ENCODE results near the gene MRPL27. TPM values are rescaled to one million over a fixed set of nuclear protein-coding genes. Genes with fewer than 3 reads are reported as not detected.
A peak's percentile ranks its signal among the peaks of the same experiment; 100 is the strongest.

The MRPL27 gene
- total and polyA plus RNA-seq, 10 donors: 26.4 to 102 (median 34.9) TPM

- TF ChIP-seq CTCF (IDR thresholded peaks at IDR 0.05 in 8 of 11, conservative IDR thresholded peaks at IDR 0.05 in 3 of 11): no peak
- no peak for TF ChIP-seq POLR2AphosphoS5 (IDR thresholded peaks at IDR 0.05)
- no peak for TF ChIP-seq POLR2A (IDR thresholded peaks at IDR 0.05)
- H3K27ac ChIP-seq: no peak overlapping the region
- peaks cover 0 to 93% (median 67%) of the 10 kb centered on the region in 6 donors for H3K36me3 ChIP-seq
- H3K9me3 ChIP-seq: no peaks in the 10 kb centered on the region
- peaks cover 0 to 11% (median under 1%) of the 10 kb centered on the region in 6 donors for H3K4me1 ChIP-seq
- no peak overlapping the region for H3K4me3 ChIP-seq
- no peak for DNase-seq
- intact Hi-C loops (cut with DNase I; ENCODE audit: low total_unique reads): no loop called here
- no peaks in the 10 kb centered on the region for H3K27me3 ChIP-seq (replicated peaks in 1 of 7)
- 92 to 96% (median 94%) methylated on average over 9 to 12 of the region's 12 CpGs for WGBS, 5 donors
These were observed 16.0 kb downstream of the MRPL27 start for GRCh38 chr17:50356892-50357510.

- Histone ChIP-seq H3K27ac (no peak overlapping the region), H3K4me3 (no peak overlapping the region), H3K36me3 (peaks cover 0 to 97% (median 67%) of the 10 kb centered on the region in 6 donors), H3K27me3 (replicated peaks in 1 of 7) (no peaks in the 10 kb centered on the region), H3K9me3 (no peaks in the 10 kb centered on the region), H3K4me1 (peaks cover 0 to 5% (median 0%) of the 10 kb centered on the region in 6 donors)
- TF ChIP-seq POLR2AphosphoS5 (IDR thresholded peaks at IDR 0.05) (peak in 1 of 3 donors; percentile 13), CTCF (IDR thresholded peaks at IDR 0.05 in 8 of 11, conservative IDR thresholded peaks at IDR 0.05 in 3 of 11) (no peak)
- 94 to 100% (median 98%) methylated on average over 4 to 12 of the region's 12 CpGs for WGBS, 5 donors
- intact Hi-C loops (cut with DNase I; ENCODE audit: low total_unique reads): no loop called here
- peak; percentile 59 for DNase-seq
These were observed 16.6 kb downstream of the MRPL27 start for GRCh38 chr17:50356418-50356817.

GRCh38 chr17:50355701-50356341 is 17.2 kb downstream of the MRPL27 start:
- Histone ChIP-seq H3K9me3 (no peaks in the 10 kb centered on the region), H3K27ac (no peak overlapping the region), H3K4me1 (peaks cover 0 to 5% (median 0%) of the 10 kb centered on the region in 6 donors), H3K36me3 (peaks cover 0 to 92% (median 67%) of the 10 kb centered on the region in 6 donors), H3K4me3 (no peak overlapping the region), H3K27me3 (replicated peaks in 1 of 7) (no peaks in the 10 kb centered on the region)
- intact Hi-C loops (cut with DNase I; ENCODE audit: low total_unique reads): no loop called here
- 79 to 93% (median 91%) methylated on average over 5 to 20 of the region's 20 CpGs for WGBS, 5 donors
- no peak for TF ChIP-seq POLR2A (IDR thresholded peaks at IDR 0.05)
- no peak for TF ChIP-seq CTCF (IDR thresholded peaks at IDR 0.05 in 8 of 11, conservative IDR thresholded peaks at IDR 0.05 in 3 of 11)
- TF ChIP-seq POLR2AphosphoS5 (IDR thresholded peaks at IDR 0.05): no peak
- DNase-seq: peak; percentile 67

GRCh38 chr17:50355336-50355700 is 17.7 kb downstream of the MRPL27 start:
- Histone ChIP-seq H3K27ac (no peak overlapping the region), H3K27me3 (replicated peaks in 1 of 7) (no peaks in the 10 kb centered on the region), H3K4me1 (peaks cover 0 to 5% (median 0%) of the 10 kb centered on the region in 6 donors), H3K4me3 (no peak overlapping the region), H3K9me3 (no peaks in the 10 kb centered on the region), H3K36me3 (peaks cover 0 to 87% (median 65%) of the 10 kb centered on the region in 6 donors)
- DNase-seq: no peak
- TF ChIP-seq POLR2AphosphoS5 (IDR thresholded peaks at IDR 0.05) (no peak), CTCF (IDR thresholded peaks at IDR 0.05 in 8 of 11, conservative IDR thresholded peaks at IDR 0.05 in 3 of 11) (no peak), POLR2A (IDR thresholded peaks at IDR 0.05) (no peak)
- WGBS, 5 donors: 80 to 97% (median 91%) methylated on average over 2 to 4 of the region's 4 CpGs
- intact Hi-C loops (cut with DNase I; ENCODE audit: low total_unique reads): no loop called here

All from spleen (tissue), 11 donors.